ENCODE measurements around the gene GSS.

DNA sequence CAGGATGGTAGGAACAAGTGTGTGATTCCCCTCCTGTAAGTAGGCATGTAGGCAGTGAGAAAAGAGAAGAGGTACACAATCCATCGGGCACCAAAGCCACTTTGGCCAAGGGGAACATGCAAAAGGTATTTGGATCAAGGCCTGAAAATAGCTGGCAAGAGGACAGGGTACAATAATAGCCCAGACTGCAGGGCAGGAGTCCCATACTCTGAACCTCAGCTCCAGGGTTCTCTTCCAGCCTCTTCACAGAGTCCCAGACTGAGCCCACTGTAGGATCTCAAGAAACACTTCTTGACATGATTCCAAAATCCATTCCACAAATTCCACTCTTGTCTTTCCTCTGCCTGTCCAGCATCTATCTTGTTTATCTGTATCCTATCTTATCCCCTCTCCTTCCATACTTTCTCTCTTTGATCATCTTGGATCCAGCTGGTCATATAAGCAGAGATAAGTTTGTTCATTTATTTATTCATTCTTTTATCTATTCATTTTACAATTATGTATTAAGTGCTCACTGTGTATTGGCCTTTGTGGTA, 59.5 kb downstream of the GSS start:
- TF ChIP-seq CTCF (IDR thresholded peaks at IDR 0.05) = no peak
- no peak for TF ChIP-seq POLR2A (IDR thresholded peaks at IDR 0.05)

Data from Peyer's patch (tissue), 4 donors.